ENCODE measurements around the gene SLC35F1.

Gene SLC35F1

DNA sequence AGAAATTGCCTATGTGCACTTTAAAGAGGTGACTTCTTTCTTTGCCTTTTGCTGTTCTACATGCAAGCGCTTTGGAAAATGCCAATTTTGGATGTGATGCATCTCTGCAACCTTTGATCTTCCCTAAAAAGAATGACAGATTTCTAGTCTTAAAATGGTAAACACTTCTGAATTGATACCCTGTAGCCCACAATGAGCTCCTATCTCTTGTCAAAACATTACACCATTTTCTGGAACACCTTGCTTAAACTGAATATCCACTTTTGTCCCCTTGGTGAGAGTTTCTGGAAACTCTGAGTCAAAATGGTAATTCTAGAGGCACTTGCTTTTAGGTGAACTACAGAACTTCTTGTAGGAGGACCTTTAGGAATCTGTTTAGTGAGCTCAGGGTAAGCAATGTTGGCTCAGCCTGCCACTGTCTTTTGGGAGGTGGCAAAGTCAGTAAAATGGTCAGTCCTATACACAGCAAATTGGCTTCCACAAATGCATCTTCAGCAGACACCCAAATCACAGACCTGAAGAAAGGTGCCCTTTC, 216.5 kb downstream of the SLC35F1 start:
- DNase-seq (ENCODE audit: low read depth), result no peak

DNA sequence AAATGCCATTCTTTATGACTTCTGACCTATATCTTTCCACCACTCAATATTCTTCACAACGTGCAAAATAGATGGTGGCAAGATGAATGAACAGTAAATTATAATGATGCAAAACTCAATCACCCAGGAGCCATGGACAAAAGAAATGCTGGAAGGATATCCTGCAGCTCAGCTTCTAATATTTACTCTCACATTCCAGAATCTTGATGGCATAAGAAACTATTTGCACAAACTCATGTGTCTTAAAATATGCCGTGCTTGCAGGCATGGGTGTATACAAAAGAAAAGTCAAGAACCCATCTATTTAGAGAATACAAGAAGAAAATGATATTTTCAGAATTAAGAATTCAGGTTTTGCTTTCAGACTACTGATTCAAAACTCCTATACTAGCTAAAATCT, 217.8 kb downstream of the SLC35F1 start:
- DNase-seq (ENCODE audit: low read depth), result no peak

DNA sequence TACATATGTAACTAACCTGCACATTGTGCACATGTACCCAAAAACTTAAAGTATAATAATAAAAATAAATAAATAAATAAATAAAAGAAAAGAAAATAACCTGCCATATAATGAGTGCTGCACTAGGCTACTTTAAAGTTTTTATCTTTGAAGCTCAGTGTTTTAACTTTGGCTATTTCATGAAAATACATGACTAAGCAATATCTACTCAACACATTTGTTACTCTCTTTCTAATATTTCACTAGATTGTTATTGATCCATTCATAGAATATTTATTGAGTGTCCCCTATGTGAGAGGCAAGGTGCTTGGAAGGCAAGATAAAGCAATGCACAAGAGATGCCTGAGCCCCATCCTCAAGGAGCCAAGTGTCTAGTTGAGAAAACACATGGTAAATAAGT, 221.7 kb downstream of the SLC35F1 start:
- no peak for DNase-seq (ENCODE audit: low read depth)

DNA sequence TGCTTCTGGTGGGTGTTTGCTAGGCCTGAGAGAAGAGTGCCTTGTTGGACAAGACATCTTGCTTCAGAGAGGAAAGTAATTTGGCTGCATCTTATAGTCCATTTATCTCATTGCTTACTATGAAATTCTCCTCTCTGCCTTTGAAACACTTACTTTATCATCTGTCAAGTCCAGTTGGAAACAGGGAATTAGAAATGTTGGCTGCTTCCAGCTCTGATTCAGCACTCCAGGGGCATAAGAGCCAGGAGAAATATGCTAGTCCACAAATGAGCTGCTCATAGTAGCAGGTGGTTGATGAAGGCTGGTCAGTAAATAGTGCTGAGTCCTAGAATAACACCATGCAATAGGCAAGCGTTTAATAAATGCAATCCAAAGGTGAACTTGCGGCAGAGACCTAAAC, 227.1 kb downstream of the SLC35F1 start:
- DNase-seq (ENCODE audit: low read depth), result no peak

DNA sequence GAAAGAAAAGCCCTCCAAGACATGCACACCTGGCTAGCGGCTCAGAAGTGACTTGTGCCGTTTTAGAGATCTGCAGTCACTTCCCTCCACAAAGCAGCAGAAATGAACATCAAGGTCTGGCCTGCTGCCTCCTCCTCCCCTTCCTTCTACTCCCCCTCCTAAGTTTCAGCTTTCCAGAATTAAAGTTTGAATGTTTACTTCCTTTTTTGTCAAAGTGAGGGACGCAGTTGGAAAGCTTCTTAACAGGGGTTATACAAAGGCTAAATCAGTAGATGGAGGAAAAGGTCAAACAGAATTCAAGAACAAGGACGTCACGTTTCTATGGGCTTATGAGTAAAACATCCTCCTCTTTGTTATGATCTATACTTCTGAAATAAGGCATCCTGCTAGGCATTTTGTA, 227.7 kb downstream of the SLC35F1 start:
- no peak for DNase-seq (ENCODE audit: low read depth)

DNA sequence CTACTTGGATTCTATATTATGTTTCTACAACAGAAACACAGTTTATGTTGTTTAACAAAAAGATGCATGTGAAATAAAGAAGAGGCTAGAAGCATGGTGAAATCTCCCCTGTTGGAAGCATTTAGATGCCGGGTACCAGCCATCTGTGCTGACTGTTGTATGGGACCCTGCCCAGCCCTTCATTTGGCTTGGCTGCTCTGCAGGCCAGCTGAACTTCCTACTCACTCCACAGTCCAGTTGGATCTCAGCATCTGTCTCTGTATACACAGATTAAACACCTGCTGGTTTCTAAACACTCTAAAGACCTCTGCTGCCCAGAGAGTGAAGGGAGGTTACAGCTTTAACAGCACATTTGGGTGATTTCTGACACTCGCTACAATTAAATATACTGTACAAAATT, 228.3 kb downstream of the SLC35F1 start:
- DNase-seq (ENCODE audit: low read depth), result no peak

DNA sequence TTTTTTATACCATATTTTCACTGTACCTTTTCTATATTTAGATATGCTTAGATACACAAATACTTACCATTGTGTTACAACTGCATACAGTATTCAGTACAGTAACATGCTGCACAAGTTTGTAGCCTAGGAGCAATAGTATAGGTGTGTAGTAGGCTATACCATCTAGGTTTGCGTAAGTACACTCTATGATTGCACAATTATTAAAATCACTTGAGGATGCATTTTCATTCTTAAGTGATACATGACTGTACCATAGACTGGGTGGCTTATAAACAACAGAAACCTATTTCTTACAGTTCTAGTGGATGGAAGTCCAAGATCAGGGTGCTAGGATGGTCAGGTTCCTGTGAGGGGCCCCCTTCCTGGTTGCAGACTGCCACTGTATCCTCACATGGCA, 234.1 kb downstream of the SLC35F1 start:
- no peak for DNase-seq (ENCODE audit: low read depth)

DNA sequence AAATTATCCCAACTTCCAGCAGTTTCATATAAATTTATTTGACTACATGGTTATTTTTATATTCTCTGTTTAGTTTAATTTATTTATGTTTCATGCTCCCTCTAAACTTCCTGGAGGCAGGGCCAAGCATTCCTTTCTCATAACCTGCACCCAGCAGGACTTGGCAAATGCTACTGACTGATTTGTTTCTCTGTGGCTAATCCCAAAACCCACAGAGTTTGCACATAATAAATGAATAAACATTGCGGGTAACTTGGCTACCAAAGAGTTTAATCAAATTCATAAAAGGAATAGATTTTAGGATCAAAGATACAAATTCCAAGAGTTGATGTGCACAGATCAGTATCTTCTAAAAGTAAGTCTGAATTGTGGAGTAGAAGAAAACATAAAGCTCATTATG, 239.5 kb downstream of the SLC35F1 start:
- no peak for DNase-seq (ENCODE audit: low read depth)

DNA sequence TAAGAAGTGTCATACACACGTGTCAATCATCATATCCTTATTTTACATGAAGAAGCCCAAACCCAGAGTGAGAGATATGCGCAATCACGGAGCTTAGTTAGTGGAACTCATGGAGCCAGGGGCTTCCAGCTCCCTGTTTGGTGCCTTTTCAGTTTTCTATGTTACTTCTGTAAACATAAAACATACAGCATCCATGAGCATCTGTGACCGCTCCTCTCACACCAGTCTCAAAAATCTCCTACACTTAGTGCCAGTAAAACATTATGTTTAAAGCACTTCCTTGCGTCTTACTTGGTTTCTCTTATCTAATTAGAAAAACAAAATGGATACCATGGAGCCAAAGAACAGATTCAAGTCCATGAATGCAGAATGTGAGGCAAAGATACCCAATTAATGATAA, 240.4 kb downstream of the SLC35F1 start:
- DNase-seq (ENCODE audit: low read depth), result no peak

DNA sequence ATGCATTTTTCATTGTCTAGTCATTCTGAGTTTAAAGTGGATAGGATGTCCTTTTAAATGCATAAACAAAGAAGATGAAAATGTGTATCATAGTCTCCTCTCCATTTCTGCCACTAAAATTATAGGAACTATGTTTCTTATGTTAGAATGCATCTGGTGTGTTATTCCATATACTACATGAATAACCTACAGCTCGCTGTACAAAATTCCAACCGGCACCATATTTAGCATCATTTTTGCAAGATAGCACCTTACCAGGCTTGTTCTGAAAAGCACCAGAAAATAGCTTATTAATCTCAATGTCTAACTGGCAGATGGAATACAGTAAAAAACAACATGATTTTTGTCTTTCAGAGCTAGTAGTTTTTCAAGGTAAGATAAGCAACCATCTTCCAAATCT, 241.5 kb downstream of the SLC35F1 start:
- no peak for DNase-seq (ENCODE audit: low read depth)

DNA sequence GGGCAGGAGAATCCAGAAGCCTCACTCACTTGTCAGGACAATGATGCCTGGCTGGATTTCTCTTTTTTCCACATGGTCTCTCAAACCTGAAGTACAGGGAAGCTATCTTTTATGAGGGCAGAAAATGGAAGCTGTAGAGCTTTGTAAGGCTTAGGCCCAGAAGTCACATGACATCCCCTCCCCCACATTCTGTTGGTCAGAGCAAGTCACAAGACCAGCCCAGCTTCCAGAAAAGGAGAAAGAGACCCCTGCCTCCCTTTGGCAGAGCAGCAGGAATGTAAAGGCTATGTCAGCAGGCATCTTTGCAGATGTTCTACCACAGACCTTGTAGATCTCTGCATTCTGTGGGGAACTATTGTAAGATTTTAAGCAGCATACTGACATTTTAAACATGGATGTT, 245.5 kb downstream of the SLC35F1 start:
- DNase-seq (ENCODE audit: low read depth), result no peak

DNA sequence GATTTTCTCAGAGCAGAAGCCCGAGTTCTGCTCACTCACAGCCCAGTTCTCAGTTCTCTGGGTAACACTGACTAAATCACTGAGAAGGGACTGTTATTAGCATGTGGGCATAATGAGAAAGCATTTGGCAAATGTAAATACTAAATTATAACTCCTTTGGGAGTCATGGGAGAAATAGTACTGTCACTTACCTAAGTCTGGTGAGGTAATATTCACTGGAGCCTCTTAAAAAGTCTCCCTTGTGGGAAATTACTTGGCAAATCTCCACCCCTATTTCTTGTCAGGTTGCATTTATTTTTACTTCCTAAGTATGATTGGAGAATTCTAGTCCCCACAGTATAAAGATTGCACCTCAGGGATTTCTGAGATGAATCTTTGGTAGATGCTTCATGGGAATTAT, 254.3 kb downstream of the SLC35F1 start:
- no peak for DNase-seq (ENCODE audit: low read depth)

DNA sequence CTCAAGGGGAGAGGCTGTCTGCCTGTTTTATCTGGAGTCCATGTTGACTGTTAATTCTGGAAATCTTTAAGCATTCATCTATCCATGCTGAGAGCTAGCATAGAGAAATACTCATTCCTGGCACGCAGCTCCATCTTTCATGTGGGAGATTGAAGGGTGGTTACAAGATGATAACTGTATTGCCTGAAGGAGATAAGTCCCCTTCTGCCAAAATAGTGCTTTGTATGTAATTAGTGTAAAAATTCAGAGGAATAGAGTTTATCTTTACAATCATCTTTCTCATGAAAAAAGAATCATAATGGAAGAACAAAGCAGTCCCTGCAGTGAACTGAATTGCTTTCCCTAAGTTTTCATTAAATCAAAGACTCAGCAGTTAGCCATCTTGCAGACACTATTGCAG, 256.5 kb downstream of the SLC35F1 start:
- DNase-seq (ENCODE audit: low read depth), result no peak

DNA sequence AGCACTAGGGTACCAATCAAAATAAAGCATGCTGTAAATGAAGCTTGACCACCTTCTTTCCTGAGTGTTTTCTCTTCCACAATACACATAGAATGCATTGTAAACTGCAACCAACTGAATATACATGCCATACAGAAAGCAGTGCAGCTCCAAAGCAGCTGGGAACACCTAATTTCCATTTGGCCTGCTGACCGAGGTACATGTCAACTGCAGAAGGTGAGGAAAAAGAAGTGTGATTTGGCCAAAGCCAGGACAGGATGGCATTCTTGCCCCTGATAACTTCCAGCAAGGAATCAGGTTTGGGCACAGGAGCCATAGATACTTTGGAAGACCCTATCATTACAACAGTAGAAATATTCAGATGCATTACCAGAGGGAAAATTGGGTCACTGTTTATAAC, 258.4 kb downstream of the SLC35F1 start:
- DNase-seq (ENCODE audit: low read depth), result no peak

DNA sequence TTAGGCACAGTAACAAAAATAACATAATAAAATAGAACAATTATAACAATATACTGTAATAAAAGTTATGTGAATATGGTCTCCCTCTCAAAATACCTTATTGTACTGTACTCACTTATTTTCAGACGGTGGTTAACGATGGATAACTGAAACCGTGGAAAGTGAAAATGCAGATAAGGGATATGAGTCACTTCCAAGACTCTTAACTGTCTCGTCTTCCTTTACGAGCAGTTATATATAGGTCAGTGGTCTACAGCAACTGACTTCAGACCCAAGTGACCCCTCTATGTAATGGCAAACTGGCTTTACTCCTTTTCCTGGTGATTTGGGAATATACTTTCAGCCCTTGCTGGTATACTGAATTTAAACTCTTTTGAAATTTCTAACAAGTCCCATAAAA, 261.4 kb downstream of the SLC35F1 start:
- DNase-seq (ENCODE audit: low read depth), result no peak

DNA sequence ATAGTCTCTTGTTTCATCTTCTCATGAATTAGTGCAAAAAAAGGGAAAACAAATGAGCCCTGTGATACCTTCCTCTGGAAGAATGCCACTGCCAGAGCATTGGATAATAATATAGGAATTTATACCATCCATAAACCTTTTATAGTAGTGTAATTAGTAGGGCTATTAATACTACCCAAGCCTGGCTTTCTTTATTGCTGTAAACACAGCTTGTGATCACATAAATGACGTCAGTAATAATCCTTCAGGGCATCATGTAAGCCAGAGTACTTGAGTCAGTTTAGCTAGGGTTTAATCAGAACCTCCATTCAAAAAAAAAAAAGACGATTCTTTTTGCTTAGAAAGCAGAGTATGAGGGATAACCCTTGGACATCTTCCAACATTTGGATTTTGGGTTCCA, 264.8 kb downstream of the SLC35F1 start:
- DNase-seq (ENCODE audit: low read depth), result no peak

DNA sequence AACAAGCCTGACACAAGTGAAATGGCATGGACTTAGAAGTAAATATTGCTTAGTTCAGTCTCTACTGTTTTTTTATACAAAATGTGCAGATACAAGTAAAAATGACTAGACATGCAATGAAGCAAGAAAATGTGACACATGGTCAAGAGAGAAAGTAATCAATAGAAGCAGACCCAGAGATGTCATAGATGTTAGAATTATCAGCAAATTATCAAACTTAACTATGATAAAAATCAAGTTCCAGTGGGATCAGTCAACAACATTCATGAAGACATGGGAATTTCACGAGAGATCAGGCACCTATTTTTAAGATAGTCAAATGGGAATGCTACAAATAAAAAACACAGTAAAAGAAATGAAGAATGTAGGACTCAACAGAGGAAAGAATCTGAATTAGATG, 267.0 kb downstream of the SLC35F1 start:
- no peak for DNase-seq (ENCODE audit: low read depth)

DNA sequence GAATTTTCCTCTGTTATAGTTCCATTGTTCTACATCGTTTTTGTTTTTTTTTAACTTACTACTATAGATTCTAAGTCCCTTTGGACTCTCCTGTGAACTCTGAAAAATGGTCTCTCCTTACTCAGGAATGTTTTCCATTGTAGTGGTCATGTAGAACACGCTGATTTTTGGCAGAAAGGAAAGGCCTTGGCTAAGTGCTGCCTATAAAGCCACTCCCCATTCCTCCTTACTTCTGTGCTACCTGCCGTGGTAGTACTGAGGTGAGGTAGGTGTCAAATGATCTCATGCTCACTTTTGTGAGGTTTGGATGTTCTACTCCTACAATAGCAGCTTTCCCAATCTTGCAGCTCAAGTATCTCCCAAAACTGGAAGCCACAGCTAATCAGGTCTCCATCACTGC, 270.7 kb downstream of the SLC35F1 start:
- DNase-seq (ENCODE audit: low read depth), result no peak

DNA sequence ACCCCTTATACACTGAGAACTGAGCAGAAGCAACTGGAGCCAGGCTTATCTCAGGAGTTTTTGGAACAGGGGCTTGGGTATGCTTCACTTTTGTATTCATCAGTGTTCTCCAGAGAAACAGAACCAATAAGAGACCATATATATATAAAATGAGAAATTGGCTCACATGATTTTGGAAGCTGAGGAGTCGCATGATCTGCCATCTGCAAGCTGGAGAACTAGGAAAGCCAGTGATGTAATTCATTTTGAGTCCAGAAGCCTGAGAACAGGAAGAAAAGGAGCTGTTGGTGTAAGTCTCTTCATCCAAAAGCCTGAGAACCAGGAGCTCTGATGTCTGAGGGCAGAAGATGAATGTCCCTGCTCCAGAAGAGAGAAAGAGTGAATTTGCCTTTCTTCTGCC, 272.0 kb downstream of the SLC35F1 start:
- DNase-seq (ENCODE audit: low read depth), result no peak

DNA sequence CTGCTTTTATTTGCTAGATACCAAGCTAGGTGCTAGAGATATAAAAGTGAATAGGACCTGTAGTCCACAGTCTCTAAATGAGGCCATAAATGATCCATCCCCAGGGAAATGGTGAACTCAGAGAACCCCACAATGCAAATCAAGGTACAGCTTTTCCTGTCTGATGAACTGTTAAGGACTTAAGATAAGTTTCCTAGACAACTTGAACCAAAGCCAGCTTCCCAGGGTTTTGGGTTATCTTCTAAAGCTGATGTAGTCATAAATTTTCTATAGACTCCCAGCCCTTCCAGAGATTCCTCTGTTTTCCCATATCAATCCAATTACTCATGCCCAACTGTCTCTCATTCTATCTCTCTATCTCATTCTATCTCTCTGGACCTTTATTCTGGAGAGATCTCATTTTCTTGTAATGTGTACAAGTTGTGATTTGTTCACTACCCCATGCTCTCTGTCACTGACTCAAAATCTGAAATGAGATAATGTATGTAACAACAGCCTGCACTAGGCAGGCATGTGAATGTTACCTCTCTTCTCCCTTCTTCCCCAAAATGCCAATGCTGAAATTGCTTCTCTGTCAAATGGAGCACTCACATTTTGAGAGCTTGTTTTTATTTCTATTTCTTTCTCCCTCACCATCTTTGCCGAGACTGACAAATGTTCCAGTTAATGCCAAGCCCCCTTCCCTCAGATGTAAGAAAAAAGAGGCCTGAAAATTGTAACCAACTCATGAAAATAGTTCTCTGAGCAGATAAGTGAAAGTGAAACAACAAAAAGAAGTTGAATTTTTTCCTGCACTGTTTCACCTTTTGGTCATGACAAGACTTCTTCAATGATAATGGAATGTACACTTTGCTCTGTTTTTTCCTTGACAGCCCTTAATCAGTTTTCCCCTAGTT, 279.9 kb downstream of the SLC35F1 start:
- no peak for DNase-seq (ENCODE audit: low read depth)

DNA sequence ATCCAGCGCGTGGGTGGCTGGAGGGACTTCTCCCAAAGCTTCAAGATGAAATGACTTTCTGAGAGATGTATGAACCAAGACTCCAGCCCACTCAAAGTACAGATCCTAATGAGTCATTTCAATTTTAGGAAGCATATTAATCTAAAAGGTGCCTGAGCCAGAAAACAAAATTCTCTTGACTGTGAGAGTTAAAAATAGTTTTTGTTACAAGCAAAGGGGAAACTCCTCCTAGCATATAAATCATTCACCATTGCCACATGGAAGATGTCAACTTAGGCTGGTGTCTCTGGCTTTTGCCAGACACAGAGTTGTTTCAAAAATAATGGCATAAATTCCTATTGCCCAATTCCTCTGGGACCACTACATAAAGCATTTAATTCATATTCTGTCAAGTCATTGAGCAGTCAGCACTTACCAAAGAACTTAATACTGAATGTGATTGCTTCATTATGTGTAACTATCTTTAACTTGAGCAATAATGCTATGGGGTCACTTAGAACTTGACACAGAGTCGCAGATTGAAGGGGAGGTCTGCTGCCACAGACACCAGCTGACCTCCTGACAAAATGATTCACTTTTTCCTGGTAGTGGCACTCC, 280.6 kb downstream of the SLC35F1 start:
- no peak for DNase-seq (ENCODE audit: low read depth)

DNA sequence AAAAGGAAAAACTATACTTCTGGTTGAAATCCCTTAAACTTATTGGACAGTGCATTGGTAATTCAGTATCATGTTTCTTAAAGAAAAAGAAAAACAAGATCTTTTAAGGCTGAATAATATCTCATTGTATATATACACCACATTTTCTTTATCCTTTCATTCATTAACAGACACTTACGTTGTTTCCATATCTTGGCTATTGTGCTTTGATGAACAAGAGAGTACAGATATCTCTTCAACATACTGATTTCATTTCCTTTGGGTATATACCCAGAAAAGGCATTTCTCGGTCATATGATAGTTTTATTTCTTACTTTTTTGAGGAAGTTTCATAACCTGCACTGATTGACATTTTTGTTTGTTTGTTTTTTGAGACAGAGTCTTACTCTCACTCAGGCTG, 281.5 kb downstream of the SLC35F1 start:
- no peak for DNase-seq (ENCODE audit: low read depth)

DNA sequence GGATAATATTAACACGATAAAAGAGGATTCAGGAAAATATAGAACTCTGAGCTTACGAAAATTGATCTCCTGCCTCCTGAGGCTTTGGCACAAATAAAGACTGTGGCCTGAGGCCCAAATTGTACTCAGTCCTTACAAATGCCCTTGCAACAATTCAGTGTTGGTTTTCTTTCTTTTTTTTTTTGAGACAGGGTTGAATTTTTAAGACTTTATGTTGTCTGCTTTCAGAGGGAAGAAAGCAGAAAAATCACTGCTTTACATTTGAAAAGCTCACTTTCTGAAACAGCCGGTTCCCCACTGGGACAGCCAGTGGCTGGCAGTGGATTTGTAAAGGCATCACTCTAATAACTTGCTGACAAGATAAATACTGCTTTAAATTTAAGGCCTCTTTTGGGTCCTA, 290.5 kb downstream of the SLC35F1 start:
- DNase-seq (ENCODE audit: low read depth), result no peak

DNA sequence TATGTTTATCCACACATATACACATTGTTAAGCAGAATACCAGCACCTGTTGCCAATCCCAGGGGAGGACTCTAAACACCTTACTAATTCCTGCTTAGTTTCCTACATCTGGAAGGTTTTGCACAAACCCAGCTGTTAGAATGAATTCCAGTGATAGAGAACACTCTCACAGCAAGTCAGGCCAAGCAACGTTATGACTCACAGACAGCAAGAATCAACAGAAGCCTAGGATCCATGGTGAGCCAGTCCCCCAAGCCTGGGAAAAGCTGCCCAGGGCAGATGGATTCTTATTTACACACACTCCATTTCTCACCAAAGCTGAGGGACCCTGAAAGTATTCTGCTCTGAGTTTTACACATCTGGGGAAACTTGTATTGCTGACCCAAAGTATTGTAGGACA, 291.7 kb downstream of the SLC35F1 start:
- no peak for DNase-seq (ENCODE audit: low read depth)

Data from activated T-helper 9 cell treated with anti-CD3 and anti-CD28 coated beads, Interleukin-2, amount 50 U/mL, for 16 hours (primary cell).